HEK293T (cell line): ENCODE data around the gene ITPKB.

Experiments
- CTCF ChIA-PET: fragments of 350-600 bp; formaldehyde crosslinking; extraction: SDS; loops from one replicate; lab custom pipeline; 2021; ENCODE audit warnings: antibody characterized with exemption, inconsistent platforms; lab: Yijun Ruan, JAX
- POLR2A ChIA-PET: fragments of 350-600 bp; formaldehyde crosslinking; extraction: SDS; loops from one replicate; lab custom pipeline; 2020; ENCODE audit warnings: antibody characterized with exemption, inconsistent platforms; lab: Yijun Ruan, JAX
- DNase-seq: peaks from one replicate; pipeline ENCODE4 v3.0.0; 2012; ENCODE audit warnings: mixed read lengths; ENCODE audit errors: extremely low spot score
- ARNT ChIP-seq: fragments of 450-650 bp; IDR thresholded peaks from 2 replicates; pipeline ENCODE4 v1.6.1; 2017; ENCODE audit warnings: mild to moderate bottlenecking
- BHLHE40 ChIP-seq: fragments of 450-650 bp; IDR thresholded peaks from 2 replicates; pipeline ENCODE4 v1.6.1; 2016; ENCODE audit warnings: mild to moderate bottlenecking, moderate library complexity, borderline replicate concordance
- CTBP1 ChIP-seq: fragments of 450-650 bp; IDR thresholded peaks from 2 replicates; pipeline ENCODE4 v1.6.1; 2016; ENCODE audit warnings: borderline replicate concordance
- ELF4 ChIP-seq: fragments of 450-650 bp; IDR thresholded peaks from 2 replicates; pipeline ENCODE4 v1.6.1; 2017; ENCODE audit warnings: antibody characterized with exemption
- FOXA1 ChIP-seq: fragments of 450-650 bp; IDR thresholded peaks from 2 replicates; pipeline ENCODE4 v1.6.1; 2016; ENCODE audit warnings: mild to moderate bottlenecking
- FOXK2 ChIP-seq: fragments of 450-650 bp; IDR thresholded peaks from 2 replicates; pipeline ENCODE4 v1.6.1; 2016; ENCODE audit warnings: mild to moderate bottlenecking
- FOXM1 ChIP-seq: fragments of 450-650 bp; IDR thresholded peaks from 2 replicates; pipeline ENCODE4 v1.6.1; 2017; ENCODE audit warnings: mild to moderate bottlenecking, borderline replicate concordance
- HDGF ChIP-seq: fragments of 450-650 bp; IDR thresholded peaks from 2 replicates; pipeline ENCODE4 v1.6.1; 2017; ENCODE audit warnings: antibody characterized with exemption, borderline replicate concordance
- L3MBTL2 ChIP-seq: fragments of 450-650 bp; conservative IDR thresholded peaks from 2 replicates; pipeline ENCODE4 v1.6.1; 2016; ENCODE audit warnings: mild to moderate bottlenecking
- LEF1 ChIP-seq: fragments of 450-650 bp; IDR thresholded peaks from 2 replicates; pipeline ENCODE4 v1.6.1; 2017; ENCODE audit warnings: mild to moderate bottlenecking, borderline replicate concordance
- NFRKB ChIP-seq: fragments of 450-650 bp; IDR thresholded peaks from 2 replicates; pipeline ENCODE4 v1.6.1; 2016; ENCODE audit warnings: mild to moderate bottlenecking, moderate library complexity
- PKNOX1 ChIP-seq: fragments of 450-650 bp; IDR thresholded peaks from 2 replicates; pipeline ENCODE4 v1.6.1; 2016
- SP1 ChIP-seq: fragments of 450-650 bp; IDR thresholded peaks from 2 replicates; pipeline ENCODE4 v1.6.1; 2017
- SUZ12 ChIP-seq: fragments of 450-650 bp; IDR thresholded peaks from 2 replicates; pipeline ENCODE4 v1.6.1; 2016; ENCODE audit warnings: mild to moderate bottlenecking
- TARDBP ChIP-seq: fragments of 450-650 bp; IDR thresholded peaks from 2 replicates; pipeline ENCODE4 v1.6.1; 2016
- ZNF384 ChIP-seq: fragments of 450-650 bp; IDR thresholded peaks from 2 replicates; pipeline ENCODE4 v1.6.1; 2016

The ITPKB gene

GRCh38 chr1:226738995-226739695 lies at the start of gene ITPKB:
Gene ITPKB (minus strand): TSS chr1:226739282. CDS start chr1:226737458, 1,824 bp downstream.
- peak; percentile 59 for DNase-seq
- TF ChIP-seq LEF1: no peak
- no peak for TF ChIP-seq ELF4
- no peak for TF ChIP-seq SUZ12
- no peak for TF ChIP-seq FOXM1
- no peak for TF ChIP-seq FOXK2
- TF ChIP-seq SP1: no peak
- TF ChIP-seq CTBP1: no peak
- no peak for TF ChIP-seq BHLHE40
- no peak for TF ChIP-seq NFRKB
- TF ChIP-seq TARDBP: no peak
- no peak for TF ChIP-seq FOXA1
- TF ChIP-seq ZNF384: peak; percentile 77; the same call in 1 of the 2 replicates
- no peak for TF ChIP-seq PKNOX1
- no peak for TF ChIP-seq ARNT
- peak; percentile 53; the same call in 1 of the 2 replicates for TF ChIP-seq L3MBTL2
- TF ChIP-seq HDGF: no peak
- ChIA-PET CTCF (interaction anchor here (1.2 kb wide), 1 partner anchor 13 kb away, joined by 3 read pairs; no protein-coding TSS in a partner anchor), POLR2A (interaction anchor here (1.1 to 1.3 kb wide), 4 partner anchors 29 to 82 kb away, joined by 3 to 5 read pairs (median 4); no protein-coding TSS in a partner anchor)

- CTCF ChIA-PET: no interaction called here
- no peak for DNase-seq
- POLR2A ChIA-PET: no interaction called here
- no peak for TF ChIP-seq HDGF
- no peak for TF ChIP-seq NFRKB
- no peak for TF ChIP-seq TARDBP
- TF ChIP-seq ELF4: no peak
- no peak for TF ChIP-seq LEF1
- TF ChIP-seq FOXM1: no peak
- TF ChIP-seq ARNT: no peak
- no peak for TF ChIP-seq PKNOX1
- TF ChIP-seq FOXK2: no peak
- TF ChIP-seq SP1: no peak
- TF ChIP-seq CTBP1: no peak
- TF ChIP-seq SUZ12: no peak
- TF ChIP-seq ZNF384: no peak
Observed at GRCh38 chr1:226787638-226788037, 48.6 kb upstream of the ITPKB start.

GRCh38 chr1:226787071-226787470 lies 48.0 kb upstream of the ITPKB start:
- no peak for TF ChIP-seq TARDBP
- POLR2A ChIA-PET: no interaction called here
- CTCF ChIA-PET: no interaction called here
- DNase-seq: no peak

GRCh38 chr1:226786550-226786949 lies 47.5 kb upstream of the ITPKB start:
- ChIA-PET POLR2A (no interaction called here), CTCF (no interaction called here)
- no peak for DNase-seq
- TF ChIP-seq PKNOX1: no peak
- TF ChIP-seq CTBP1: no peak
- TF ChIP-seq ZNF384: no peak

GRCh38 chr1:226785805-226786204 lies 46.7 kb upstream of the ITPKB start:
- ChIA-PET CTCF (no interaction called here), POLR2A (no interaction called here)
- no peak for TF ChIP-seq FOXM1
- TF ChIP-seq CTBP1: no peak
- TF ChIP-seq SUZ12: no peak
- no peak for TF ChIP-seq ELF4
- no peak for TF ChIP-seq BHLHE40
- TF ChIP-seq LEF1: no peak
- no peak for TF ChIP-seq NFRKB
- TF ChIP-seq HDGF: no peak
- DNase-seq: no peak

- no peak for DNase-seq
- no peak for TF ChIP-seq ELF4
- TF ChIP-seq TARDBP: no peak
- no peak for TF ChIP-seq CTBP1
- TF ChIP-seq FOXM1: no peak
- TF ChIP-seq L3MBTL2: peak; percentile 46; the same call in 1 of the 2 replicates
- no peak for TF ChIP-seq FOXK2
- no peak for TF ChIP-seq BHLHE40
- no peak for TF ChIP-seq FOXA1
- ChIA-PET CTCF (no interaction called here), POLR2A (no interaction called here)
Observed at GRCh38 chr1:226784081-226785049, 45.3 kb upstream of the ITPKB start.
